Colonic mucosa (tissue), 4 donors: Measurements from ENCODE around the gene GET4. TPM values are rescaled to one million over a fixed set of nuclear protein-coding genes. Genes with fewer than 3 reads are reported as not detected.

Source experiments
- DNase-seq: peaks from one replicate; pipeline ENCODE4 v3.0.0-alpha.2; 2020
- H3K27ac ChIP-seq: fragments of 200-600 bp; one replicate; pipeline ENCODE4 v1.8.0; 2021
- H3K27me3 ChIP-seq: fragments of 200-600 bp; one replicate; pipeline ENCODE4 v1.8.0; 2021
- H3K36me3 ChIP-seq: fragments of 200-600 bp; one replicate; pipeline ENCODE4 v1.8.0; 2021
- H3K4me1 ChIP-seq: fragments of 200-600 bp; one replicate; pipeline ENCODE4 v1.8.0; 2021; ENCODE audit warnings: mild to moderate bottlenecking
- H3K4me3 ChIP-seq: fragments of 200-600 bp; one replicate; pipeline ENCODE4 v1.8.0; 2021
- H3K9ac ChIP-seq, 2 donors: one replicate each; pipeline ENCODE4 v1.7.0; 2013; ENCODE audit warnings: control low read depth in 2 of 2, low read depth in 2 of 2, low read length in 2 of 2
- H3K9me3 ChIP-seq: fragments of 200-600 bp; one replicate; pipeline ENCODE4 v1.8.0; 2021
- intact Hi-C: fragments of 100-400 bp; cut with DNase I; formaldehyde crosslinking; loops from one replicate; pipeline ENCODE4 v1.14.1; 2022
- total RNA-seq, 2 donors: library from RNA; stranded (reverse); fragmentation: NEBNext Ultra II Directional in 1 of 2; extraction: Animal tissue kit (Norgen Biotek cat#: 25700) in 1 of 2; gene quantifications; one replicate each; pipeline ENCODE4 v1.2.1, GENCODE V29; 2021
- TF ChIP-seq, protein P1 (sequence below): fragments of 200-600 bp; IDR thresholded peaks from one replicate; pipeline ENCODE4 v1.8.0; 2022; ENCODE audit warnings: antibody characterized with exemption, mild to moderate bottlenecking
- donor health status: healthy.
- donor health status: DM: no; HTN: no; CAD: no.
- donor health status: DM: no; HTN: no; CAD: no.

Gene GET4
- total RNA-seq, 2 donors from 2014 or later = 33.0 to 35.9 TPM

DNA sequence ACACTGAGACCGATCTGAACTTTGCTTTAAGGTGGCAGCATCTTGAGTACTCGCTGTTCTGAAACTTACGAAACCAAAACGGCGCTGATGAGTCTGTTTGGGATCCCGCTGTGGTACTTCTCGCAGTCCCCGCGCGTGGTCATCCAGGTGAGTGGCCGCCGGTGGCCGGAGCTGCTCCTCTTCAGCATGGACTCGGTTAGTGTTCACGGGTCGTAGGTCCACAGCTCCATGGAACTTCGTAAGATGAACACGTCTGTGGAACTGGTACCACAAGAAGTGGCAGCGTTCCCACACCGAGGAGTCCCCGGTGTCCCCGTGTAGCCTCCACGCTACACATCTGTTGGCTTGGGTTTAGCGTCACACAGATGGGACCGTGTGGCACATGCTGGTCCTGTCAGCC, 10.4 kb upstream of the GET4 start:
- TF ChIP-seq, protein P1, sequence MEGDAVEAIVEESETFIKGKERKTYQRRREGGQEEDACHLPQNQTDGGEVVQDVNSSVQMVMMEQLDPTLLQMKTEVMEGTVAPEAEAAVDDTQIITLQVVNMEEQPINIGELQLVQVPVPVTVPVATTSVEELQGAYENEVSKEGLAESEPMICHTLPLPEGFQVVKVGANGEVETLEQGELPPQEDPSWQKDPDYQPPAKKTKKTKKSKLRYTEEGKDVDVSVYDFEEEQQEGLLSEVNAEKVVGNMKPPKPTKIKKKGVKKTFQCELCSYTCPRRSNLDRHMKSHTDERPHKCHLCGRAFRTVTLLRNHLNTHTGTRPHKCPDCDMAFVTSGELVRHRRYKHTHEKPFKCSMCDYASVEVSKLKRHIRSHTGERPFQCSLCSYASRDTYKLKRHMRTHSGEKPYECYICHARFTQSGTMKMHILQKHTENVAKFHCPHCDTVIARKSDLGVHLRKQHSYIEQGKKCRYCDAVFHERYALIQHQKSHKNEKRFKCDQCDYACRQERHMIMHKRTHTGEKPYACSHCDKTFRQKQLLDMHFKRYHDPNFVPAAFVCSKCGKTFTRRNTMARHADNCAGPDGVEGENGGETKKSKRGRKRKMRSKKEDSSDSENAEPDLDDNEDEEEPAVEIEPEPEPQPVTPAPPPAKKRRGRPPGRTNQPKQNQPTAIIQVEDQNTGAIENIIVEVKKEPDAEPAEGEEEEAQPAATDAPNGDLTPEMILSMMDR = no peak
- Histone ChIP-seq H3K9ac (no peak overlapping the region), H3K4me1 (peaks cover 4% of the 10 kb centered on the region), H3K27me3 (no peaks in the 10 kb centered on the region), H3K36me3 (peaks cover 6% of the 10 kb centered on the region), H3K4me3 (no peak overlapping the region), H3K9me3 (no peaks in the 10 kb centered on the region), H3K27ac (no peak overlapping the region)
- DNase-seq = no peak
- intact Hi-C loops = no loop called here

DNA sequence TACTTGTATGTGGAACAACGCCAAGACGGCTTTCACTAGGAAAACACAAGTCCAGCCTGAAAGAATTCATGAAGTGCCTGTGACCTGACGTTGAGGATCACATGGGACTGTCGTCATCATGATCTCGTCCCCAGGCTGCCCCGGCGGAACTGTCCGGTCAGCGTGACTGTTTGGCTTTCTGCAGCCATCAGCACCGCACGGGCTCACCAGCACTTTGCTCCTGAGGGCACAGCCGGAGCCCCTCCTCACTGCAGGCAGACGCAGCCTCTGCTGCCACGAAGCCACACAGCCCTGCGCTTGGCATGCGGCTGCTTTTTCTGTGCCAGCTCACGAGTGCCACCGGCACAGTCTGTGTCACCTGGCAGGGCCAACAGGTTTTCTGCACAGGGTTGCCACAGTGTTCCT, 9.4 kb upstream of the GET4 start:
- H3K9ac ChIP-seq = peak overlapping the region; percentile 8 to 59
- TF ChIP-seq, protein P1 = no peak
- peak overlapping the region; percentile 80 for H3K27ac ChIP-seq
- H3K9me3 ChIP-seq = no peaks in the 10 kb centered on the region
- peaks cover 3% of the 10 kb centered on the region for H3K36me3 ChIP-seq
- intact Hi-C loops = no loop called here
- peaks cover 4% of the 10 kb centered on the region for H3K4me1 ChIP-seq
- no peaks in the 10 kb centered on the region for H3K27me3 ChIP-seq
- no peak overlapping the region for H3K4me3 ChIP-seq
- peak; percentile 48 for DNase-seq

DNA sequence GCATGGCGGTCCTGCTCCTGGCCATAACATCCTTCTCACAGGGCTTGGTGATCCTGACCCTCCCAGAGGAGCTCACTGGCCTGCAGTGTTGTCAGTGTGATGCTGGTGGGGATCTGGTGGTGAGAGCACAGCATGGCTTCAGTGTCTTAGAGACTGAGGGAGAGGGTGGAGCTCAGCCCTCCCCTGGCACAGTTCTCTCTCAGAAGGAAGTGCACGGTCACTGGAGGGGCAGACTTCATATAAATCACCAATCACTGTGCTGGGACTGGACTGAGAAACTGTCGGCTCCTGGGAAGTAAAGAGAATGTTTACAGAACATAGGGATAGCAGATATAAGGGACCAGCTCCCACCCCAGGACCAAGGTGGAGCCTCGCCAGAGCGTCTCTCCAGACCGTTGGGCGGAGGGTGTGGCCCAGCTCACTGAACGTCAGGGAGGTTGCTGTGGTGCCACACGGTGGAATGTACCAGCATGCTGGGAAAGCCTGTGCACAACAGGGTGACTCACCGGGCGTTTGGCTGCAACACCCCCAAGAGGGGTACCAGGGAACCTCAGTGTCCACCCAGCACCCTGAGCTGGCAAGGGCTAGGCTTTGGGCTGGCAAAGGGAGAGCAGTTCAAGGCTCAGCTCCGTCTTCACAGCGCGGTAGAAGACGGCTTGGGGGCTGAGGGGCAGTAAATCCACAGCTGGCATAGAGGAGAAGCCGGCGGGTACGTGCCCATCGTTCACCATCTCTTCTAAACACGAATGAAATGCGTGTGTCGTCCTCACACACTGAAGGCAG, 8.8 kb upstream of the GET4 start:
- intact Hi-C loops = no loop called here

DNA sequence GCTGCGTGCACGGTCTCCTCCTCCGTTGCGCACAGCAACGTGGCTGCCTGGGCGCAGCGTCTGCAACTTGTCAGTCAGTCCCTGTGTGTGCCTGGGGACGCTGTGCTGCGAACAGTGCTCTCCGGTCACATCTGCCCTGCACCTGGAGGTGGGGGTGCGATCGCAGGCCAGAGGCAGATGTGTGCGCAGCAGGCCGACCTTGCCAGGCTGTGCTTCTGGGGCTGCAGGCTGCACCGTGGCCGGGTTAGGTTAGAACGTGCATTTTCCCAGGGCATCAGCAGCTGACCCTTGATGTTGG, 8.2 kb upstream of the GET4 start:
- intact Hi-C loops = no loop called here
- Histone ChIP-seq H3K36me3 (no peaks in the 10 kb centered on the region), H3K9me3 (no peaks in the 10 kb centered on the region), H3K4me3 (no peak overlapping the region), H3K27ac (peak overlapping the region; percentile 80), H3K9ac (peak overlapping the region in 1 of 2 donors; percentile 59), H3K4me1 (peaks cover 4% of the 10 kb centered on the region), H3K27me3 (no peaks in the 10 kb centered on the region)
- TF ChIP-seq, protein P1 = no peak
- no peak for DNase-seq

More for the DNA sequence above, 8.8 kb upstream of the GET4 start:
- Histone ChIP-seq H3K9ac (peak overlapping the region; percentile 8 to 59), H3K27ac (peak overlapping the region; percentile 80), H3K4me1 (peaks cover 4% of the 10 kb centered on the region), H3K27me3 (no peaks in the 10 kb centered on the region), H3K36me3 (no peaks in the 10 kb centered on the region), H3K9me3 (no peaks in the 10 kb centered on the region), H3K4me3 (no peak overlapping the region)
- DNase-seq = peak; percentile 90
- TF ChIP-seq, protein P1 = no peak

DNA sequence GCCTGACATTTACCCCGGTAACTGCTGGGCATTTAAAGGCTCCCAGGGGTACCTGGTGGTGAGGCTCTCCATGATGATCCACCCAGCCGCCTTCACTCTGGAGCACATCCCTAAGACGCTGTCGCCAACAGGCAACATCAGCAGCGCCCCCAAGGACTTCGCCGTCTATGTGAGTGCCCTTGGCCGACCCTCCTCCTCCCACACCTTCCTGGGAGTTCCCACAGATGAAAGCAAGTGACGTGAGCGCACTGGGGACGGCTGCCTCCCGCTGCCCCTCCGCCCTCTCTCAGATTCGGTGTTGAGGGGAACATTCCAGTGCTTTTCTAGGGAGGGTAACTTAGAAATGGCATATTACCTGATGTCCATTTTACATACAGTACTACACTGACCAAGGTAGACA, 7.0 kb upstream of the GET4 start:
- no peak overlapping the region for H3K27ac ChIP-seq
- TF ChIP-seq, protein P1 = no peak
- no peak overlapping the region for H3K4me3 ChIP-seq
- DNase-seq = no peak
- H3K9me3 ChIP-seq = no peaks in the 10 kb centered on the region
- no peaks in the 10 kb centered on the region for H3K27me3 ChIP-seq
- intact Hi-C loops = no loop called here
- no peak overlapping the region for H3K9ac ChIP-seq
- H3K4me1 ChIP-seq = peaks cover 12% of the 10 kb centered on the region
- H3K36me3 ChIP-seq = no peaks in the 10 kb centered on the region
